Measurements from ENCODE around the gene EN1.

EN1 gene

DNA sequence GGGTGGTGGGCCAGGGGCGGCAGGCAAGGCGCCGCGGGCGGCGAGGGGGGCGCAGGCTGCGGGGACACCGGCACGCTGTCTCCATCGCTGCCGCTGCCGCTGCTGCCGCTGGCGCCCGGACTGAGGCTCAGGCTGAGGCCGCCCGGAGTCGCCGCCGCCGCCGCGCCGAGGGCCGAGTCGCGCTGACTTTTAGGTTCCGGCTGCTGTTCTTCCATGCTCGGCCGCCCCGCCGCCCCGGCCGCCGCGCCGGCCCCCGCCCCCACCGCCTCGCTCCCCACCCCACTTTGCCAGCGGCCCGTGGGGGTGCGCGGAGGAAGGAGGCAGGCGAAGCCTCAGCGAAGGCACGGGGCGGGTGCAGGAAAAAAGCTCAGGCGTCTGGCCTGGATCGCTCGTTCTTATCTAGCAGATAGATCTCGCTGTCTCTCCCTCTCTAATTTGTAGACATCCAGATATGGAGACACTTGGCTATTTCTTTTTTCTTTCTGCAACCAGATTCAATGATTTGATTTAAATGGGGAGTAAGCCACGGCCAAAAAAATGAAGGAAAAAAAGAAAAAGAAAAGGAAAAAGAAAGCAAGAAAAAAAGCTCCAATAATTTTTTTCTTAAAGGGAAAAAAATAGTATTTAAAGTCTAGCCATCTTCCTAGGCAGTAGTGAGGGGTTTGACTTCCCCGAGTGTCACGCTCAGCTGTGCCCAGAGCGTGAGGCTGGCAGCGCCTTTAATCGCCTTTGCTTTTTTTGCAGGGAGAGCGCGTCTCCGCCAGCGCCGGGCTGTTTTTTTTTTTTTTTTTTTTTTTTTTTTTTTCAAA is at the start of gene EN1:
TSS of gene EN1 (minus strand) at position 696 of the 809 bp plus-strand sequence. CDS start at position 215, 481 bp downstream.
- DNase-seq, result no peak

GRCh38 chr2:118893100-118893499 is 45.7 kb upstream of the EN1 start:
- no peak for DNase-seq

DNA sequence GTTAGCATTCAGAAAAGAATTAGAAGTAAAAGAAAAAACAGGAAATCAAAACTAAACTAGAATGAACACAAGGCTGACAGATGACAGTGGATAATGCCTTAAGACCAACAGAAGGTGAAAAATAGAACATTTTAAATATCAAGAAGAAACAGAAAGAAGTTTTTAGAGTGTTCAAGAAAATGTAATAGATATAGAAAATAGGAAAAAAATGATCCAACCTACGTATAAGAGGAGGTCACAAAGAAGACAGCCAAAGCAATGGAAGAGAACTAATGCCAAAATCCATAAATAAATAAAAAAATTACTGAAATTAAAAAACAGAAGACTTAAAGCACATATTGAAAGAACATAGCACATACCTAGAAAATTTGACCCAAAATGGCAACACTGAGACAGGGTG is 42.5 kb upstream of the EN1 start:
- DNase-seq, result no peak

GRCh38 chr2:118883792-118884191 is 36.3 kb upstream of the EN1 start:
- no peak for DNase-seq

DNA sequence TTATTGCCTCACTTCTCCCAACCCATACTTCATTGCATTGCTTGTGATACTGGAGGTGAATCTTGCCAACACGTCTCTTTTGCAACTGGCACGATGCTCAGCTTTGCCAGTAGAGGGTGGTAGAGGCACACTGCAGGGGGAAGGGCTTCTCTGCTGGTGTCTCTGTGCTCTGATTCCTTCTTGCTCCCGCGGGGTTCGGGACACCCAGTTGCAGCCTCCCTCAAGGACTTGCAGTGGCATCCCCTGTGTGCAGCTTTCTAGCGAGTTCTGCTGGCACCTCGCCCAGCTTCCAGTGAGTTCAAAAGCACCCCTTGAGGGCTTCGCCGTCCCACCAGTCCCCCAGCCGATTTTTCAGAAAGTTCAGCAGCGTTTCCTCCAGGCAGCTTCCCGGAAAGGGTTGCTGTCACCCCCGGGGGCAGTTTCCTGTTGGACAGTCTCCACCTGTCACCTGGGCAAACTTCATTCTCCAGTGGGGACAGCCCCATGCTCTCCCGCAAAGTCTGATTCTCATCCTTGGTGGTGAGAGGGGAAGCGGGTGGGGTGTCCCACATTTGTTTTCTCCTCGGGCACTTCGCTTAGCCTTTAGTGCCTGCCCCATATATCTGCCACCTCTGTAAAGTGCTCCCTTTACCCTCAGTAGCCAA is 35.4 kb upstream of the EN1 start:
- peak; percentile 75 for DNase-seq

DNA sequence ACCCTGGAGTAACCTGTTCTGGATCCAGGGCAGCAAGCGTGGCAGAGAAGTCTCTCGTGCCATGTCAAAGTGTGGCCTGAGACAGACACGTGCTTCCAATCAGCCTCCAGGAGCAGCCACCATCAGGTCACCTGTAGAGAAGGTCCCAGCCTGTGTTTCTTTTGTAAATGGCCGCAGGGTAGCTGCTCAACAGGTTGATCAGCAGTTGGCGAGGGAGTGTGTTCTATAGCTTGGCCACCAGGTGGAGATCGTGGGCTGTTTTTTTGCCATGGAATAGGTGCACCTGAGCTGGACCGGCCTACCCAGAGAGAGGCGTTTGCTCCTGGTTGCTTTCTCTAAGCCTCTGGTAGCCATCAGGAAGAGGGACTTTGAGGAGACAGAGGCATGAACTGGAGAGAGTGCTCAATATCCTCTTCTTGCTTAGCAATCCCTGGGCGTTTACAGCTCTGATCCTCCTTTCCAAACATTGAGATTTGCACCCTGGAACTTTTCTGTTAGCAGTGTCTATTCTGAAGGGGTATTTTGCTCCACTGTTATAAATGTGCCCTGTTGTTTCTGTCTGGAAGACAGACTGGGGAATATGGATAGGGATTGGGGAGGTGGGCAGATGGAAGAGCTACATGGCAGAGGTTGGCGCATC is 34.2 kb upstream of the EN1 start:
- peak; percentile 77 for DNase-seq

DNA sequence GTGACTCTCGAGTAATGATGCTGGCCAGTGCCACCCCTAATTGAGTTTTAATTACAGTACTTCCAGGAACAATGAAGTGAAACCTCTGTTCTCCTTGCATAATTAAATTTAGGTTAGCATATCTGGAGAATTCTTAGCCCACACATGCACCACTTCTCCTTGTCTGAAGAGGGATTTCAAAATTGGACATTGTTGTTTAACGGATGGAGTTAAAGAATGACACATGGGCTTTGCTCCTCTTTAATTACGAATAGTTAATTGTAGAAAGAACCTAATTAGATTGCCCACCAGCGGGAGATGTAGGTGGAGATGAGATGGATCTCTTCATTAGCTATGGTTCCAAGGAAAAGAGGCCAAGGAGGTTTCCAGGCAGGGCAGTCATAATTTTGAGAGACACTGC is 33.1 kb upstream of the EN1 start:
- no peak for DNase-seq

GRCh38 chr2:118878531-118879149 is 31.2 kb upstream of the EN1 start:
- no peak for DNase-seq

DNA sequence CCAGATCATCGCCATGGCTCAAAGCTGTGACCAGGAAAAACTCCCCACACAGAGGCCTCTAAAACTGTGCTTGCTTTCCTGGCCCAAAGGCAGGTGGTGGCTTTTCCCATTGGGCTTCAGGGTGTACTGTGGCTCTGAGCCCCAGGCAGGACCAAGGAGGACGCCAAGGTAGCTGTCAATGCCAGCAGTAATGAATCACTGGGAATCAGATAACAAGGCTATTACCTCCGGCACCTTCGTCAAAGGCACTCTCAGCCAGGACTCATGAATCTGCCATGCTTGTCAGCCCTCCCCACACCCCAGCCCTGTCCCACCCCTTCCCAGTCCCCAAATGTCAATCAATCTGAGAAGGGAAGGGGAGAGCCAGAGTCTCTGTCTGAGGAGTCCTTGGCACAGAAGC is 27.9 kb upstream of the EN1 start:
- no peak for DNase-seq

DNA sequence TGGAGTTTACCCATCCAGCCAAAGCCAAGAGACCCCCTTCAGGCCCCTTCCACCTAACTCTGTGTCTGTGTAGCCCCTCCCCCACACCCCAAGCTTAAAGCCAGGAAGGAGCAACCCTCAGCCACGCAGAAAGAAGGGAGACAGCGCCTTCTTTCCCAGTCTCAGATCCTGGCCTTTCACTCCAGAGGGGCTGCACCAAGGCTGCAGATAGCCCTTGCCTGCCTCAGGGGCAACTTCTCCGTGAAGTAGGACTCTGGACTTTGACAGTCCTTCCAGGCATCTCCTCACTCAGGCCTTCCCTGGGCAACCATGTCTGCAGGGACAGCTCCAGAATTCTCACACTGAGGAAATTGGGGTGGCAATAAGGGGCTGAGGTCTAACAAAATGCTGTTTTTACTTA is 26.9 kb upstream of the EN1 start:
- DNase-seq, result no peak

GRCh38 chr2:118865106-118865505 is 17.7 kb upstream of the EN1 start:
- DNase-seq, result peak; percentile 16

DNA sequence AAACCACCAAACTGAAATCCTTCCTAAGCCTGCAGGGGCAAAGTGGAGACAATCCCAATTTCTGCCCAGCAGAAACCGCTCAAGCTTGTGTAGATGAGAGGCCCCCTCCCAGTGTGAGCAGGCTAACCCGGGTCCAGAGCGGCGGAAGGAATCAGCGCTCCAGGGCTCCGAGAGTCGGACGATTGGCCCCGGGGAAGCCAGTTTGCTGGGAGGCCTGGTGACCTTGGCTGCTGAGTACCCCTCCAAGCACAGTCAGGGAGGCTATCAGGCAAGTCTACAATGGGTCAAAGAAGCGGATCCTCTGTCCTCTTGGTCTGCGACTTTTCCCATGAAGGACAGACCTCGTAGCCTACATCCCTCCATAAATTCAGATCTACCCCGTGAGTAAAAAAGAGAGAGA is 16.8 kb upstream of the EN1 start:
- DNase-seq, result no peak

GRCh38 chr2:118861731-118862130 is 14.3 kb upstream of the EN1 start:
- DNase-seq, result no peak

DNA sequence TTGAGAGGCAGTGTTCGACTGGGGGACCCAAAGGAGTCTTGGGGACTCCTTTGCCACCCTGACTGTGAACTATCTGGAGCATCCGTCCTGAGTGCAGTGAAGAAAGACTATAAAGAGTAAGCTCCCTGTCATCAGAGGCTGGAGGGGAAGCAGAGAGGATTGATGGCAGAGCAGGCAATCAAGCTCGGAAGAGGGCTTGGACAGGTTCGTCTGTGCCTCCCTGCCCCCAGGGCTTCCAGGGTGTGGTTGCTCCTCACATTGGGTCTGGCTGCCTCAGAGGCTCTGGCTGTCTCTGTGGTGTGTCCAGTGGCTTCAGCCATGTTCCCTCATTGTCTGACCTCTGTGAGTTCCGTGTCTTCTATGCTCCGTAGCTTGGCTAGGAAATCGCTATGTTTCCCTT is 13.8 kb upstream of the EN1 start:
- no peak for DNase-seq

DNA sequence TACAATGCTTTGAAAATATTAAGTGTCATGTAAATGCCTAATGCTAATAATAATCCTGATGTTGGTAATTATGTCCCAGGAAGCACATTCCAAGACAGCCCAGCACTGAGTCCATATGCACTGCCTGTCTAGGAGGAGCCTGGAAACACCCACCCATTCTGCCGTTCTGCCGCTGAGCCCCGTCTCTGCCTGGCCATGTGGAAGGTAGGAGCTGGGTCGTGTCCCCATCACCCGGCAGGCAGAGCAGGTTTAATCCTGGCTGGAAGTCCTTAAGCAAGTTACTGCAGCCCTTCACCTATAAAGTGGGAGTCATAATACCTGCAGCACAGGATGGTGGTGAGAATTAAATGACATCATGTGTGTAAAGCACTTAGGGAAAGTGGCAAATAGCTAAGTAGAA is 13.1 kb upstream of the EN1 start:
- no peak for DNase-seq

DNA sequence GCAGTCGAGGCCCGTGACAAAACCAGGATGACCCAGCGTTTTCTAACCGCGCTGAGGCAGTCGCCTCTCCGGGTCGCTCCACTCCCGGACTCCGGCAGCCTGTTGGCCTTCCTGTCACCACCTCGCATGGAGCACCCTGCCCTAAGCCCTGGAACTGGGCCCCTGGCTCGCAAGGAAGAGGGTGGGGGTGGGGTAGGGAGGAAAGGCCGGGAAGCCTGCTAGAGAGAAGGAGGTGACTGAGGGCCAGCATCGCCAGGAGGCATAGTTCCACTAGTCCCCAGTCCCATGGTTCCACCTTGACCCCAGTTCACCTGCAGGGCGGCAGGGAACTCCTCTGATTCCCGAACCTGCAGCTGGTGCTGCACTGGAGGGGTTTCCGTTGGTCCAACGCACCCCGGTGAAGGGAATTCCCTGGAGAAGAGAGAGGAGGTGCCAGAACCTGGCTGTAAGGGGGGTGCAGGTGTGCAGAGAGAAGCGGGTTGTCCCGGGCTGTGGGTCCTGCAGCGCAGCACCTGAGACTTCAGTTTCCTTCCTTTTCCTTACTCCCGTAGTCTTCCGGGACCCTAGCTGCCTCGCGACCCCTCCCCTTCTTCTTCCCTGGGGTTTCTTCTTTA is 11.8 kb upstream of the EN1 start:
- DNase-seq, result no peak

DNA sequence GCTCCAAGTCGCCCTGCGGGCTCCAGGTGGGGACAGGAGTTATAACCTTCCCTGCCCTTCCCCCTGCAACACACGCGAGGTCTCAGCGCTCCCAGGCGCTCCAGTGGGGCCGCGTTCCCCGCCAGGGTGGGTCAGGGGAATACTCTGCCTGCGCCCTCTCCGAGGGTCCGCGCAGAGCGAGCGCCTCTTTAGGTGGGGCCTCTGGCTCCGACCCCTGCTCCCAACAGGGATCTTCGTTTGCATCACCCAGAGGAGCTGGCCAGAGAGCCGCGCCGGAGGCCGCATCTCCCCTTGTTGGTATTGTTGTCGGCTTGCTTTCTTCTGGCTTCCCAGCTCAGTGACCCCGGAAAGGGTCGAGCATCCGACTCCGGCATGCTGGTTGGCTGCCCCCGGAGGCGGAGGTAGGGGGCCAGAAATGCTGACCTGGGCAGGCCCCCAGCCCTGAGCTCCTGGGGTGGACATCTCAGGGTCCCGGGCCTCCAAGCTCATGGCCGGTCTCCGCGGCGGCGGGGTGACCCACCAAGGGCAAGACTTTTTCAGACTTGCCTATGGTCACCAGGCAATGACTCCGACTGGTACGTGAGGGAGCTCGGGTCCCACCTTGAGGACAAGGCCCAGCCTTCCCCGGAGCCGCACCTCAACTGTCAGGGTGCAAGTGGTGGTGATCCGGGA is 11.2 kb upstream of the EN1 start:
- DNase-seq, result no peak

- DNase-seq, result no peak
Measured at GRCh38 chr2:118857677-118858484, 10.4 kb upstream of the EN1 start.

DNA sequence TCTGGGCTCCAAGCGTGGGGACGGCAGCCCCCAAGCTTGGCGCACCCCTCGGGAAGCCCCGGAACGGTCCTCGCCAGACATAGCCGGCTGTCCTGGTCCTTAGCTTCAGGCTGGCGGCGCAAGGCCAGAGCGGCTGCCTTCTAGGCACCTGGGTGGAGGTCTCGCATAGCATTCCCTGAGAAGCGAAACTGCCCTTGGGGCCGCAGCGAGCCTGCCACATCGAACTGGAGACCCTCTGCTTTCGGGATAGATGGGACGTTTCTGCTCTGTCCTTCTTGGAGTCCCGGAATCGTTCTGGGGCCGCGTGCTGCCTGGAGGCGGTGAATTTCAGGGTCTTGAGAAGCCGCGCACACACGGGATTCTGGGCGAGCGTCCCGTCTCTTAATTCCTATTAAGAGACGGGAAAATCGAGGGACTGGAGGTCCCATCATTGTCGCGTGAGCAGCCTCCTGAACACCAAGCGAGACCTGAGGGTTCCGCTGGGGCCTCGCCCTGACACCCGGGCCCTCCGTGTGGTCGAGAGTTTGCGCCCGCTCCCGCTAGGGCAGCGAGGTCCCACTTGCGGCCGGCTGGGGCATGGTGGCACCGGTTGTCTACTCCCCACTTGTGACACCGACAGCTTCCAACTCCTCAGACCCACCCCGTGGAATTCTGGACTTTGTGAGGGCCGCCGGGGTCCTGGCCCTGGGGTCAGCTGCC is 9.7 kb upstream of the EN1 start:
- DNase-seq, result no peak

- no peak for DNase-seq
Measured at GRCh38 chr2:118856330-118856977, 9.0 kb upstream of the EN1 start.
